Measurements from ENCODE around the gene IFI16.
"Not testable (repeated sequence)": the region's sequence is repeated elsewhere in the genome, so short reads cannot be mapped to it uniquely, and the experiment has no call there.

The IFI16 gene

DNA sequence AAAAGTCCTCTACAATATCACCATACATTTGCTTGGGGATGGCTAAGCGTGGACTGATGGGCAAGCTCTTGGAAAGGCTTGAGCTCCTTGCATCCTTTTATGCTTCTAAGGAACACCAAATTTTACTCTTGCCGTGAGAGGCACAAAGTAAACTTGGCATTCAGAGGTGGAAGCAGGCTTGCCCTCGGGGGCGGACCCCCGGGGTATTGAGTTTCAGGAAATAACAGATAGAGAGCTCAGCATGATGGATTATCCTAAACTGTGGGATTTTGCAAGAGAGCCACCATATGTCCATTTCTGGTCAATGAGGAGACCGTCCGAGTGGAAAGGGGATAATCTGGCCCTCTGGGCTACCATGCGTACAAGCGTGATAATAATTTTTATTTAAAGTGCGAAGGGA, 14.0 kb downstream of the IFI16 start:
- DNase-seq (ENCODE audit: extremely low spot score) = no peak
- POLR2A ChIA-PET = no interaction called here
- CTCF ChIA-PET = interaction anchor here (1.0 to 1.3 kb wide), 2 partner anchors 10 to 44 kb away, joined by 3 read pairs; no protein-coding TSS in a partner anchor
- TF ChIP-seq, protein P1, sequence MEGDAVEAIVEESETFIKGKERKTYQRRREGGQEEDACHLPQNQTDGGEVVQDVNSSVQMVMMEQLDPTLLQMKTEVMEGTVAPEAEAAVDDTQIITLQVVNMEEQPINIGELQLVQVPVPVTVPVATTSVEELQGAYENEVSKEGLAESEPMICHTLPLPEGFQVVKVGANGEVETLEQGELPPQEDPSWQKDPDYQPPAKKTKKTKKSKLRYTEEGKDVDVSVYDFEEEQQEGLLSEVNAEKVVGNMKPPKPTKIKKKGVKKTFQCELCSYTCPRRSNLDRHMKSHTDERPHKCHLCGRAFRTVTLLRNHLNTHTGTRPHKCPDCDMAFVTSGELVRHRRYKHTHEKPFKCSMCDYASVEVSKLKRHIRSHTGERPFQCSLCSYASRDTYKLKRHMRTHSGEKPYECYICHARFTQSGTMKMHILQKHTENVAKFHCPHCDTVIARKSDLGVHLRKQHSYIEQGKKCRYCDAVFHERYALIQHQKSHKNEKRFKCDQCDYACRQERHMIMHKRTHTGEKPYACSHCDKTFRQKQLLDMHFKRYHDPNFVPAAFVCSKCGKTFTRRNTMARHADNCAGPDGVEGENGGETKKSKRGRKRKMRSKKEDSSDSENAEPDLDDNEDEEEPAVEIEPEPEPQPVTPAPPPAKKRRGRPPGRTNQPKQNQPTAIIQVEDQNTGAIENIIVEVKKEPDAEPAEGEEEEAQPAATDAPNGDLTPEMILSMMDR (IDR thresholded peaks at IDR 0.05; ENCODE audit: control extremely low read depth, extremely low read depth, low read depth, missing control alignments) = no peak

DNA sequence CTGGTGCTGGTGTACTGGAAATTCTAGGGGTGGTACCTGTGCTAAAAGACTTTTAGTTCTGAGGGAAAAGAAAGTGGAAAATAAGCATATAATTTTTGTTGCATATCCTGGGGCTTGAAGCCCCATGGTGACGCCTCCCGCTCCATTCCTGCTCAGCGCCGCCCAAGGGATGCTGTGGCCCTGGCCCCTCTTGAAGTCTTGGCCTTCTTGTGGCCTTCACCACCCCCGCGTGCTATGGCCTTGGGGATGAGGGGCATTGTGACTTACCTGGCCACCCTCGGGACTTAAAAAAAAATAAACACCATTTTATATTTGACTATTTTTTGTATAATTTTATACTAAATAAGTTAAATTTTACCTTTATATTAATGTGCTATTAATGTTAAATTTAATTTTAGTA, 15.3 kb downstream of the IFI16 start:
- DNase-seq (ENCODE audit: extremely low spot score) = no peak
- POLR2A ChIA-PET = no interaction called here
- CTCF ChIA-PET = interaction anchor here (1.2 to 1.6 kb wide), 3 partner anchors 9 to 42 kb away, joined by 3 to 5 read pairs (median 4); no protein-coding TSS in a partner anchor
- TF ChIP-seq, protein P1 (IDR thresholded peaks at IDR 0.05; ENCODE audit: control extremely low read depth, extremely low read depth, low read depth, missing control alignments) = no peak

DNA sequence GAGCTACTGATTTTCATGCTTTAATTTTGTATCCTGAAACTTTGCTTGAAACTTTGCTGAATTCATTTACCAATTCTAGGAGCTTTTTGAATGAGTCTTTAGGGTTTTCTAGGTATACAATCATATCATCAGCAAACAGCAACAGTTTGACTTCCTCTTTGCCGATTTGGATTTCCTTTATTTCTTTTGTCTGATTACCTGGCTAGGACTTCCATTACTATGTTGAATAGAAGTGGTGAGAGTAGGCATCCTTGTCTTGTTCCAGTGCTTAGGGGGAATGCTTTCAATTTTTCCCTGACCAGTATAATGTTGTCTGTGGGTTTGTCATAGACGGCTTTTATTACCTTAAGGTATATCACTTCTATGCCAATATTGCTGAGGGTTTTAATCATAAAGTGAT, 17.1 kb downstream of the IFI16 start:
- DNase-seq (ENCODE audit: extremely low spot score); POLR2A ChIA-PET: not testable (repeated sequence)
- CTCF ChIA-PET = interaction anchor here (1.0 kb wide), 1 partner anchor 9 kb away, joined by 3 read pairs; no protein-coding TSS in a partner anchor

DNA sequence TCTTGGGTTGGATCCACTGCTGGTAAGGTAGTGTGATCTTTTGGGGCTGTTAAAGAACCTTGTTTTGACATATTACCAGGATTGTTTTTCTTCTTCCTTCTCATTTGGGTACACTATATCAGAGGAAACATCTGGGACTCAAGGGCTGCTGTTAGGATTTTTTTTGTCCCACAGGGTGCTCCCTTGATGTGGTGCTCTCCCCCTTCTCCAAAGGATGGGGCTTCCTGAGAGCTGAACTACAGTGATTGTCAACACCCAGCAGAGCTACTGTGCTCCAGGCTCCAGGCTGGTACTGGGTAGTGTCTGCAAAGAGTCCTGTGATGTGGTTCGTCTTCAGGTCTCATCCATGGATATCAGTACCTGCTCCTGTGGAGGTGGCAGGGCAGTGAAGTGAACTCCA, 20.6 kb downstream of the IFI16 start:
- POLR2A ChIA-PET = interaction anchor here (0.6 kb wide), 1 partner anchor 14 kb away, joined by 3 read pairs; no protein-coding TSS in a partner anchor
- CTCF ChIA-PET = interaction anchor here (0.9 to 2.4 kb wide), 6 partner anchors 11 to 58 kb away, joined by 3 to 13 read pairs (median 6); no protein-coding TSS in a partner anchor
- TF ChIP-seq, protein P1 (IDR thresholded peaks at IDR 0.05; ENCODE audit: control extremely low read depth, extremely low read depth, low read depth, missing control alignments) = no peak
- DNase-seq (ENCODE audit: extremely low spot score) = no peak

DNA sequence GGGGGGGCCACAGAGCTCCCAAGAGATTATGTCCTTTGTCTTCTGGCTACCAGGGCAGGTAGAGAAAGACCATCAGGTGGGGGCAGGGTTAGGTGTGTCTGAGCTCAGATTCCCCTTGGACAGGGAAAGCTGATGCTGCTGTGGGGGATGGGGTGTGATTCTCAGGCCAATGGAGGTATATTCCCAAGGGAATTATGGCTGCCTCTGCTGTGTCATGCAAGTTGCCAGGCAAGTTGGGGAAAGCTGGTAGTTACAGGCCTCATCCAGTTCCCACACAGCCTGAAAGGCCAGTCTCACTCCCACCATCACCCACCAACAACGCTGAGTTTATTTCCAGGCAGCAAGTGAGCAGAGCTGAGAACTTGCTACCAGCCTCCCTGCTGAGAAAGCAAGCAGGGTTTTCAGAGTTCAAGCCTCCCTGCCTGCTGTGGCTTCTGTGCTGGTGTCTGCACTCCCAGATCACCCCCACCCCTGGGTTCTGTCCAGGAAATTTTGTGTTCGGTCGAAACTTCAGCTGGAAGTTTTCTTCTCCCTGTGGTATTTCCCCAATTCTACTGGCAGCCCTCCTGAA, 21.3 kb downstream of the IFI16 start:
- DNase-seq (ENCODE audit: extremely low spot score) = no peak
- TF ChIP-seq, protein P1 (IDR thresholded peaks at IDR 0.05; ENCODE audit: control extremely low read depth, extremely low read depth, low read depth, missing control alignments) = no peak
- CTCF ChIA-PET = interaction anchor here (0.9 to 2.4 kb wide), 7 partner anchors 10 to 58 kb away, joined by 3 to 13 read pairs (median 5); no protein-coding TSS in a partner anchor
- POLR2A ChIA-PET = interaction anchor here (0.6 kb wide), 1 partner anchor 15 kb away, joined by 3 read pairs; no protein-coding TSS in a partner anchor

DNA sequence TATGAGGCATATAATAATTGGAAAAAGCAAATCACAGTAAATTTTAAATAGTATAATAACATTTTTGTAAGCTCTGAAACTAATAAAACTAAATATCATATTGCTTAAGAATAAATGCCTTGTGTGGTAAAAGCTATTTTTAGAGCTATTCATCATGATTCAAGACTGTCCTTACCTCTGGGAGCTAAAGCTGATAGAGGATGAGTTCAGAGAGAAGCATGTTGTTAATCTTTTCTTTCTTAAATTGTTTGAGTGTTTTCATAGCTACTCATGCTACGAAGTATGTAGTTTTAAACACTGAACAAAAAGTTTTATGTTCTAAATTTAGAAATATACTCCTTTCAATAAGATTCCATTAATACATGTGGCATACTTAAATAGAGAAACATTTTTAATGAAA, 30.5 kb downstream of the IFI16 start:
- POLR2A ChIA-PET = no interaction called here
- TF ChIP-seq, protein P1 (IDR thresholded peaks at IDR 0.05; ENCODE audit: control extremely low read depth, extremely low read depth, low read depth, missing control alignments) = no peak
- no peak for DNase-seq (ENCODE audit: extremely low spot score)
- CTCF ChIA-PET = interaction anchor here (1.1 to 3.0 kb wide), 6 partner anchors 9 to 42 kb away, joined by 3 to 13 read pairs (median 5); no protein-coding TSS in a partner anchor
